HG02610 (cell line): Measurements from ENCODE around the gene ABI1.

Source experiments
- ATAC-seq: cut with Tn5 transposase; IDR thresholded peaks from one replicate; pipeline ENCODE4 v1.9.1; 2021; ENCODE audit warnings: mild to moderate bottlenecking, moderate library complexity; ENCODE audit not compliant: unreplicated experiment

Gene ABI1

GRCh38 chr10:26855186-26855585, 5.6 kb downstream of the ABI1 start:
- ATAC-seq = no peak

GRCh38 chr10:26854524-26854923, 6.2 kb downstream of the ABI1 start:
- no peak for ATAC-seq

GRCh38 chr10:26844396-26844975, 16.3 kb downstream of the ABI1 start:
- ATAC-seq = no peak

GRCh38 chr10:26843736-26844135, 17.0 kb downstream of the ABI1 start:
- no peak for ATAC-seq

- ATAC-seq = no peak
Measured at GRCh38 chr10:26841733-26842317, 18.9 kb downstream of the ABI1 start.

GRCh38 chr10:26840938-26841732, 19.6 kb downstream of the ABI1 start:
- peak; percentile 37 for ATAC-seq

- no peak for ATAC-seq
Measured at GRCh38 chr10:26839966-26840627, 20.7 kb downstream of the ABI1 start.

- no peak for ATAC-seq
Measured at GRCh38 chr10:26837139-26837538, 23.6 kb downstream of the ABI1 start.

GRCh38 chr10:26835025-26835424, 25.7 kb downstream of the ABI1 start:
- no peak for ATAC-seq

- ATAC-seq = no peak
Measured at GRCh38 chr10:26832960-26833359, 27.8 kb downstream of the ABI1 start.

GRCh38 chr10:26831936-26832335, 28.8 kb downstream of the ABI1 start:
- no peak for ATAC-seq

GRCh38 chr10:26829810-26830515, 30.8 kb downstream of the ABI1 start:
- no peak for ATAC-seq

- no peak for ATAC-seq
Measured at GRCh38 chr10:26824015-26824690, 36.6 kb downstream of the ABI1 start.

- no peak for ATAC-seq
Measured at GRCh38 chr10:26821699-26822570, 38.8 kb downstream of the ABI1 start.

- ATAC-seq = no peak
Measured at GRCh38 chr10:26815500-26815899, 45.3 kb downstream of the ABI1 start.

- no peak for ATAC-seq
Measured at GRCh38 chr10:26810435-26811026, 50.2 kb downstream of the ABI1 start.

GRCh38 chr10:26809973-26810372, 50.8 kb downstream of the ABI1 start:
- no peak for ATAC-seq

- no peak for ATAC-seq
Measured at GRCh38 chr10:26807532-26807931, 53.2 kb downstream of the ABI1 start.

GRCh38 chr10:26806557-26806956, 54.2 kb downstream of the ABI1 start:
- ATAC-seq = no peak
